HUES48 (cell line): ENCODE measurements around the gene CTNND2.

ENCODE experiments used
- H3K27ac ChIP-seq: one replicate; pipeline ENCODE4 v1.7.0; 2013; ENCODE audit warnings: low read depth, low read length, inconsistent platforms
- H3K27me3 ChIP-seq: 2 replicates; pipeline ENCODE4 v1.6.1; 2013; ENCODE audit warnings: mild to moderate bottlenecking, low read length; ENCODE audit not compliant: control insufficient read depth, insufficient read depth
- H3K36me3 ChIP-seq: 2 replicates; pipeline ENCODE4 v1.6.1; 2013; ENCODE audit warnings: low read length; ENCODE audit not compliant: control insufficient read depth, insufficient read depth
- H3K4me1 ChIP-seq: 2 replicates; pipeline ENCODE4 v1.6.1; 2013; ENCODE audit warnings: mild to moderate bottlenecking, low read length; ENCODE audit not compliant: control insufficient read depth, insufficient read depth
- H3K4me3 ChIP-seq: 2 replicates; pipeline ENCODE4 v1.5.1; 2013; ENCODE audit warnings: mild to moderate bottlenecking, low read depth, low read length
- H3K9ac ChIP-seq: 2 replicates; pipeline ENCODE4 v1.6.1; 2013; ENCODE audit warnings: mild to moderate bottlenecking, low read depth, low read length, moderate library complexity
- H3K9me3 ChIP-seq: 2 replicates; pipeline ENCODE4 v1.6.1; 2013; ENCODE audit warnings: low read length; ENCODE audit not compliant: control insufficient read depth, insufficient read depth

Gene CTNND2

GRCh38 chr5:11364531-11364930, 539.7 kb downstream of the CTNND2 start:
- Histone ChIP-seq H3K4me3 (no peak overlapping the region), H3K36me3 (no peaks in the 10 kb centered on the region), H3K4me1 (no peaks in the 10 kb centered on the region), H3K9ac (no peak overlapping the region), H3K9me3 (no peaks in the 10 kb centered on the region), H3K27me3 (no peaks in the 10 kb centered on the region), H3K27ac (no peak overlapping the region)

GRCh38 chr5:11363631-11364178, 540.5 kb downstream of the CTNND2 start:
- no peak overlapping the region for H3K27ac ChIP-seq
- no peaks in the 10 kb centered on the region for H3K9me3 ChIP-seq
- no peak overlapping the region for H3K4me3 ChIP-seq
- no peaks in the 10 kb centered on the region for H3K4me1 ChIP-seq
- no peaks in the 10 kb centered on the region for H3K27me3 ChIP-seq
- no peaks in the 10 kb centered on the region for H3K36me3 ChIP-seq
- no peak overlapping the region for H3K9ac ChIP-seq

- Histone ChIP-seq H3K4me3 (no peak overlapping the region), H3K27ac (no peak overlapping the region), H3K9me3 (no peaks in the 10 kb centered on the region), H3K4me1 (no peaks in the 10 kb centered on the region), H3K9ac (no peak overlapping the region), H3K36me3 (no peaks in the 10 kb centered on the region), H3K27me3 (no peaks in the 10 kb centered on the region)
Measured at GRCh38 chr5:11361768-11362167, 542.5 kb downstream of the CTNND2 start.

GRCh38 chr5:11357928-11358327, 546.3 kb downstream of the CTNND2 start:
- Histone ChIP-seq H3K27me3 (no peaks in the 10 kb centered on the region), H3K4me3 (no peak overlapping the region), H3K4me1 (peaks cover 7% of the 10 kb centered on the region; the same call in 1 of the 2 replicates), H3K9me3 (no peaks in the 10 kb centered on the region), H3K27ac (no peak overlapping the region), H3K9ac (no peak overlapping the region), H3K36me3 (no peaks in the 10 kb centered on the region)

GRCh38 chr5:11355491-11355890, 548.8 kb downstream of the CTNND2 start:
- H3K27me3 ChIP-seq, result no peaks in the 10 kb centered on the region
- no peak overlapping the region for H3K9ac ChIP-seq
- no peaks in the 10 kb centered on the region for H3K36me3 ChIP-seq
- no peaks in the 10 kb centered on the region for H3K9me3 ChIP-seq
- peaks cover 7% of the 10 kb centered on the region; the same call in 1 of the 2 replicates for H3K4me1 ChIP-seq
- H3K4me3 ChIP-seq, result no peak overlapping the region
- no peak overlapping the region for H3K27ac ChIP-seq

- Histone ChIP-seq H3K36me3 (no peaks in the 10 kb centered on the region), H3K4me1 (no peaks in the 10 kb centered on the region), H3K4me3 (no peak overlapping the region), H3K27me3 (no peaks in the 10 kb centered on the region), H3K9ac (no peak overlapping the region), H3K9me3 (no peaks in the 10 kb centered on the region), H3K27ac (no peak overlapping the region)
Measured at GRCh38 chr5:11346336-11346735, 557.9 kb downstream of the CTNND2 start.

- H3K36me3 ChIP-seq, result no peaks in the 10 kb centered on the region
- no peak overlapping the region for H3K9ac ChIP-seq
- H3K9me3 ChIP-seq, result no peaks in the 10 kb centered on the region
- no peaks in the 10 kb centered on the region for H3K4me1 ChIP-seq
- no peak overlapping the region for H3K4me3 ChIP-seq
- no peaks in the 10 kb centered on the region for H3K27me3 ChIP-seq
- no peak overlapping the region for H3K27ac ChIP-seq
Measured at GRCh38 chr5:11335881-11336760, 568.1 kb downstream of the CTNND2 start.

- Histone ChIP-seq H3K27me3 (no peaks in the 10 kb centered on the region), H3K9ac (no peak overlapping the region), H3K36me3 (no peaks in the 10 kb centered on the region), H3K27ac (no peak overlapping the region), H3K9me3 (no peaks in the 10 kb centered on the region), H3K4me1 (no peaks in the 10 kb centered on the region), H3K4me3 (no peak overlapping the region)
Measured at GRCh38 chr5:11334404-11334803, 569.8 kb downstream of the CTNND2 start.

GRCh38 chr5:11329679-11330078, 574.6 kb downstream of the CTNND2 start:
- no peak overlapping the region for H3K9ac ChIP-seq
- H3K9me3 ChIP-seq, result no peaks in the 10 kb centered on the region
- no peak overlapping the region for H3K27ac ChIP-seq
- H3K4me1 ChIP-seq, result peaks cover 8% of the 10 kb centered on the region; the same call in 1 of the 2 replicates
- H3K36me3 ChIP-seq, result no peaks in the 10 kb centered on the region
- no peaks in the 10 kb centered on the region for H3K27me3 ChIP-seq
- no peak overlapping the region for H3K4me3 ChIP-seq

GRCh38 chr5:11324521-11325289, 579.5 kb downstream of the CTNND2 start:
- H3K27me3 ChIP-seq, result no peaks in the 10 kb centered on the region
- H3K4me3 ChIP-seq, result no peak overlapping the region
- H3K4me1 ChIP-seq, result peaks cover 8% of the 10 kb centered on the region; the same call in 1 of the 2 replicates
- H3K9me3 ChIP-seq, result no peaks in the 10 kb centered on the region
- H3K27ac ChIP-seq, result no peak overlapping the region
- no peak overlapping the region for H3K9ac ChIP-seq
- H3K36me3 ChIP-seq, result no peaks in the 10 kb centered on the region

GRCh38 chr5:11323761-11324160, 580.5 kb downstream of the CTNND2 start:
- Histone ChIP-seq H3K4me3 (no peak overlapping the region), H3K9me3 (no peaks in the 10 kb centered on the region), H3K27me3 (no peaks in the 10 kb centered on the region), H3K36me3 (no peaks in the 10 kb centered on the region), H3K9ac (no peak overlapping the region), H3K4me1 (peaks cover 8% of the 10 kb centered on the region; the same call in 1 of the 2 replicates), H3K27ac (no peak overlapping the region)
